SH-SY5Y (cell line): ENCODE results near the gene GZF1.

Experiments
- GATA2 ChIP-seq: IDR thresholded peaks from 2 replicates; pipeline ENCODE4 v1.6.1; 2011; ENCODE audit warnings: mild to moderate bottlenecking, low read depth, low read length
- GATA3 ChIP-seq: IDR thresholded peaks from 2 replicates; pipeline ENCODE4 v1.6.1; 2011; ENCODE audit warnings: low read depth, mild to moderate bottlenecking, low read length, moderate library complexity

DNA sequence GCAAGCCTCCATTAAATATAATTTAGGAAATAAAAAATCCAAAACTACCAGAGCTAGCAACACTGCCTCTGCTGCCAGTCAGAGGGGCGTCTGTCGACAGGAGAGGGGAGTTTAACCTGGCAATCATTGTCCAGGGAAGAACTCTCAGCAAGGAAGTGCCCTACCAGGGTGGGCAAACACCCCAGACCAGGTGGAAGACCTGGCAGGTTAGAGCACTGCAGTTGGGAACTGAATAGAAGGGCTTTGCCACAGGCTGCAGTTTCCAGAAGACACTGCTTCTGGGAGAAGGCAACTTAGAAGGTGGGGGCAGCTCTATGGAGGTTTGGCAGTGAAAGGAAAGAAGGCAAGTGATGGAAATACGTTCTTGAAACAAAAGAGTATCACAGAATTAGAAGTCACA, 47.8 kb downstream of the GZF1 start:
- no peak for TF ChIP-seq GATA2
- TF ChIP-seq GATA3: no peak
